Breast epithelium (tissue), 4 donors: ENCODE measurements around the gene NFE2L2. TPM values are rescaled to one million over a fixed set of nuclear protein-coding genes. Genes with fewer than 3 reads are reported as not detected.
"Not testable (repeated sequence)": the region's sequence is repeated elsewhere in the genome, so short reads cannot be mapped to it uniquely, and the experiment has no call there.

Experiments
- DNase-seq, 2 donors: peaks; one replicate each; pipeline ENCODE4 v3.0.0-alpha.2; 2019; ENCODE audit warnings: low spot score in 2 of 2
- H3K27ac ChIP-seq, 2 donors: fragments of 200-600 bp; sonication (generic) in 1 of 2; one replicate each; pipeline ENCODE4 v1.5.1; 2016 to 2019; ENCODE audit warnings: mild to moderate bottlenecking in 1 of 2
- H3K27me3 ChIP-seq, 2 donors: fragments of 200-600 bp; sonication (generic) in 1 of 2; one replicate each; pipeline versions ENCODE4 v1.5.1 to v1.6.0; 2017 to 2019; ENCODE audit warnings: control low read depth in 1 of 2, mild to moderate bottlenecking in 1 of 2
- H3K36me3 ChIP-seq: fragments of 200-600 bp; one replicate; pipeline ENCODE4 v1.5.1; 2019
- H3K4me1 ChIP-seq, 2 donors: fragments of 200-600 bp; sonication (generic); one replicate each; pipeline ENCODE4 v1.5.1; 2016 to 2019; ENCODE audit warnings: control low read depth in 1 of 2
- H3K4me3 ChIP-seq, 3 donors: fragments of 200-600 bp; sonication (generic); 1 replicate in 2 of 3; 2 replicates in 1 of 3; pipeline ENCODE4 v1.5.1; 2016 to 2019; ENCODE audit warnings: mild to moderate bottlenecking in 3 of 3, moderate library complexity in 2 of 3
- H3K9me3 ChIP-seq, 2 donors: fragments of 200-600 bp; sonication (generic) in 1 of 2; one replicate each; pipeline ENCODE4 v1.5.1; 2016 to 2019; ENCODE audit warnings: control low read depth in 1 of 2
- CTCF ChIP-seq, 3 donors: fragments of 450-650 bp; IDR thresholded peaks; one replicate each; pipeline ENCODE4 v1.5.1; 2016 to 2017; ENCODE audit warnings: antibody characterized with exemption in 3 of 3, mild to moderate bottlenecking in 3 of 3, moderate library complexity in 3 of 3
- POLR2A ChIP-seq: fragments of 450-650 bp; IDR thresholded peaks from one replicate; pipeline ENCODE4 v1.6.1; 2016; ENCODE audit warnings: antibody characterized with exemption, mild to moderate bottlenecking, moderate library complexity
- POLR2AphosphoS5 ChIP-seq, 3 donors: sonication (generic); formaldehyde crosslinking; IDR thresholded peaks; one replicate each; pipeline ENCODE4 v1.6.1; 2017; ENCODE audit warnings: antibody characterized with exemption in 3 of 3
- intact Hi-C: fragments of 100-400 bp; cut with DNase I; formaldehyde crosslinking; loops from one replicate; pipeline ENCODE4 v1.15.1; 2023; ENCODE audit warnings: low total_unique reads
- total RNA-seq, 3 donors: library from RNA; depleted of rRNA; stranded (reverse); fragments of >200 nt; gene quantifications; one replicate each; pipeline ENCODE4 v1.1.0, GENCODE V29; 2016

NFE2L2 gene
- total RNA-seq, 3 donors from 2014 or later = 63.8 to 133 (median 124) TPM

GRCh38 chr2:177252808-177253531 lies 11.6 kb downstream of the NFE2L2 start:
- no peaks in the 10 kb centered on the region for H3K27me3 ChIP-seq
- H3K4me1 ChIP-seq = peaks cover 7 to 33% of the 10 kb centered on the region in 2 donors
- no peaks in the 10 kb centered on the region for H3K36me3 ChIP-seq
- peak overlapping the region; percentile 62 to 81 for H3K27ac ChIP-seq
- no peak for TF ChIP-seq POLR2AphosphoS5 (IDR thresholded peaks at IDR 0.05)
- no peak for TF ChIP-seq CTCF (IDR thresholded peaks at IDR 0.05)
- no peak for TF ChIP-seq POLR2A
- no peak for DNase-seq
- H3K4me3 ChIP-seq = peak overlapping the region in 1 of 3 donors; percentile 23
- no peaks in the 10 kb centered on the region for H3K9me3 ChIP-seq
- intact Hi-C loops = no loop called here

GRCh38 chr2:177251165-177251542 lies 13.4 kb downstream of the NFE2L2 start:
- H3K27ac ChIP-seq = peak overlapping the region; percentile 62 to 78
- no peak for TF ChIP-seq POLR2AphosphoS5 (IDR thresholded peaks at IDR 0.05)
- TF ChIP-seq CTCF (IDR thresholded peaks at IDR 0.05) = no peak
- TF ChIP-seq POLR2A = no peak
- no peak for DNase-seq
- H3K27me3 ChIP-seq = no peaks in the 10 kb centered on the region
- intact Hi-C loops = no loop called here
- H3K4me1 ChIP-seq = peaks cover 4 to 25% of the 10 kb centered on the region in 2 donors
- H3K9me3 ChIP-seq = no peaks in the 10 kb centered on the region
- H3K36me3 ChIP-seq = no peaks in the 10 kb centered on the region
- peak overlapping the region in 1 of 3 donors; percentile 19 for H3K4me3 ChIP-seq

- Histone ChIP-seq H3K36me3 (no peaks in the 10 kb centered on the region), H3K27ac (peak overlapping the region; percentile 49 to 62), H3K27me3 (no peaks in the 10 kb centered on the region), H3K9me3 (no peaks in the 10 kb centered on the region), H3K4me3 (no peak overlapping the region), H3K4me1 (peaks cover 4 to 25% of the 10 kb centered on the region in 2 donors)
- TF ChIP-seq POLR2A = no peak
- no peak for TF ChIP-seq CTCF (IDR thresholded peaks at IDR 0.05)
- no peak for TF ChIP-seq POLR2AphosphoS5 (IDR thresholded peaks at IDR 0.05)
- no peak for DNase-seq
- intact Hi-C loops = no loop called here
Measured at GRCh38 chr2:177250461-177250860, 14.1 kb downstream of the NFE2L2 start.

GRCh38 chr2:177249038-177249437 lies 15.5 kb downstream of the NFE2L2 start:
- no peaks in the 10 kb centered on the region for H3K9me3 ChIP-seq
- no peak for DNase-seq
- intact Hi-C loops = no loop called here
- TF ChIP-seq POLR2A (no peak), CTCF (IDR thresholded peaks at IDR 0.05) (no peak), POLR2AphosphoS5 (IDR thresholded peaks at IDR 0.05) (no peak)
- no peaks in the 10 kb centered on the region for H3K27me3 ChIP-seq
- H3K36me3 ChIP-seq = no peaks in the 10 kb centered on the region
- peak overlapping the region in 1 of 2 donors; percentile 51 for H3K27ac ChIP-seq
- H3K4me3 ChIP-seq = no peak overlapping the region
- peaks cover 4 to 23% of the 10 kb centered on the region in 2 donors for H3K4me1 ChIP-seq

DNA sequence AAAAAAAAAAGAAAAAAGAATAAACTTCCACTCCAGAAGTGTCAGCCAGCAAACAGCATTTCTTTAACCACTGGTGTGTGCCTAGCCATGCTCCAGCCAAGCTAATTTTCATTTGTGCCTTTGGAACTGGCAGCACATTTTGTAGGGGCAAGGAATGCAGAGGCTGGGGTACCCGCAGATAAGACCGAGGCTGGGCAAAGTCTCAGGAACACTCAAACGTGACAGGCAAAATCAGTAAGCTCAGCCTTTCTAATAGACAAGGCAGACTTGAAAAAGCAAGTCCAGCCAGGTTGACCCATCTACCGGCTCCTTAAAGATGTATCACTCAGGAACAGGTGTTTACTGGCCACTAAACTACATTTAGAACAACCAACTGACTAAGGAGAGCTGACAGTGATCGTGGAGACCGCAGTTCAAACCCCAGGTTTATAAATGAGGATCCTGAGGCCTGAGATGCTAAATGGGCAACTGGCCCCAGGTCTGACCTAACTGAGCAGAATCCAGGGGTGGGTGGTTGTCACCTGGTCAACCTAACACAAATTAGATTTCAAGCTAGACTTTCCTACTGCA lies 16.7 kb downstream of the NFE2L2 start:
- no peaks in the 10 kb centered on the region for H3K9me3 ChIP-seq
- no peak for DNase-seq
- peak overlapping the region; percentile 49 to 51 for H3K27ac ChIP-seq
- no peaks in the 10 kb centered on the region for H3K27me3 ChIP-seq
- H3K4me3 ChIP-seq = no peak overlapping the region
- no peaks in the 10 kb centered on the region for H3K36me3 ChIP-seq
- intact Hi-C loops = loop anchor here (1.0 kb wide), 1 partner anchor 15 kb away; no protein-coding TSS in a partner anchor
- H3K4me1 ChIP-seq = peaks cover 12 to 31% of the 10 kb centered on the region in 2 donors
- no peak for TF ChIP-seq POLR2AphosphoS5 (IDR thresholded peaks at IDR 0.05)
- no peak for TF ChIP-seq CTCF (IDR thresholded peaks at IDR 0.05)
- TF ChIP-seq POLR2A = no peak

DNA sequence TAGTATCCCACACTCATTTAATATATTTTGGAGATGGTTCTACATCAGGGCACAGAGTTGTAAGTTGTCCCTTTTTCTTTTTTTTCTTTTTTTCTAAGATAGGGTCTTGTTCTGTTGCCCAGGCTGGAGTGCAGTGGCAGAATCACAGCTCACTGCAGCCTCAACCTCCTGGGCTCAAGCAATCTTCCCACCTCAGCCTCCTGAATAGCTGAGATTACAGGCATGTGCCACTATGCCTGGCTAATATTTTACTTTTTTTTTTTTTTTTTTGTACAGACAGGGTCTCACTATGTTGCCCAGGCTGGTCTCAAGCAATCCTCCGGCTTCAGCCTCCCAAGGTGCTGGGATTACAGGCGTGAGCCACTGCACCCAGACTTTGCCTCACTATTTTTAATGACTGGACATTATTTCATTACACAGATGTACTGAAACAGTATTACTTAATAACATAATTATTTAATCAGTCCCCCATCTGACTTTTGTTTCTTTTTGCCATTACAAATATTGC lies 17.9 kb downstream of the NFE2L2 start:
- H3K27me3 ChIP-seq, DNase-seq, H3K4me3 ChIP-seq, H3K36me3 ChIP-seq, H3K9me3 ChIP-seq: not testable (repeated sequence)
- Histone ChIP-seq H3K4me1 (peaks cover 8 to 30% of the 10 kb centered on the region in 2 donors), H3K27ac (peak overlapping the region in 1 of 2 donors; percentile 13)
- intact Hi-C loops = loop anchor here (1.0 kb wide), 1 partner anchor 16 kb away; no protein-coding TSS in a partner anchor
